CD4-positive, alpha-beta T cell treated with Interleukin-17A for 1 hour (primary cell): ENCODE data around the gene CX3CL1.

Source experiments
- DNase-seq: peaks from one replicate; pipeline ENCODE4 v3.0.0-alpha.2; 2020

CX3CL1 gene

DNA sequence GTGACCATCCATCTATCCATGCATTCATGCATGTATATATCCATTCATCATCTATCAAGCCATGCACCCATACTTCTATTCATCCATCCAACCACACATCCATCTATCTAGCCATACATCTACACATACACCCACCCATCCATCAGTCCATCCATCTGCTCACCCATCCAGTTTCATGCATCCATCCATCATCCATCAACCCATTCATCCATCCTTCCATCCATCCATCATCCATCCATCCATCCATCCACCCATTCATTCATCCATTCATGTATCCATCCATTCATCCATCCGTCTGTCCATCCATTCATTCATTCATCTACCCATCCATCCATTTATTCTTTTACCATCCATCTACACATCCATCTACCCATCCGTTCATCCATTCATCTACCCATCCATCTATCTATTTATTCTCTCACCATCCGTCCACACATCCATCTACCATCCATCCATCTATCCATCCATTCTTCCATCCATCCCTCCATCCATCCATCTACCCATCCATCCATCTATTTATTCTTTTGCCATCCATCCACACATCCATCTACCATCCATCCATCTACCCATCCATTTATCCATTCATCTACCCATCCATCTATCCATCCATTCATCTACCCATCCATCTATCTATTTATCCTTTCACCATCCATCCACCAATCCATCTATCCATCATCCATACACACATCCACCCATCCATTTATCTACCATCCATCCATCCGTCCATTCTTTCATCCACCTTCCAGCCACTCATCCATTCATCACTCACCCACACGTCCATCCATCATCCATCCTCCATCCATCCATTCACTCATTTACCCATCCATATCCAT, 35.4 kb downstream of the CX3CL1 start:
- DNase-seq = no peak

DNA sequence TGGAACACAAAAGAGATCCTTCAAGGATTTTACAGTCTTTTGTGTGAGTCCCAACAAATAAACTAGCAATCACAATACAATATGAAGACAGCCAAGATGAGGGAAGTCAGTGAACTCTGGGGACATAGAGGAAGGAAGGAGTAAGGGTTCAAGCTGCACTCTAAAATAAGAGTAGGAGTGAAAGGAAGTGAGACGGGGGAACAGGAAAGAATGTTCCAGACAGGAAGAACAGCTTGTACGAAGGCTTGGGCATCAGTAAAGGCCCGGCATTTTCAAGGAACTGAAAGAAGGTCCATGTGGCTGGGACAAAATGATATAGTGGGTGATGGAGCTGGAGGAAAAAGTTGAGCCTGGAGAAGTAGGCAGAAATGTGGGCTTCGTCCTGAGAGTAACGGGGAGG, 36.8 kb downstream of the CX3CL1 start:
- no peak for DNase-seq

DNA sequence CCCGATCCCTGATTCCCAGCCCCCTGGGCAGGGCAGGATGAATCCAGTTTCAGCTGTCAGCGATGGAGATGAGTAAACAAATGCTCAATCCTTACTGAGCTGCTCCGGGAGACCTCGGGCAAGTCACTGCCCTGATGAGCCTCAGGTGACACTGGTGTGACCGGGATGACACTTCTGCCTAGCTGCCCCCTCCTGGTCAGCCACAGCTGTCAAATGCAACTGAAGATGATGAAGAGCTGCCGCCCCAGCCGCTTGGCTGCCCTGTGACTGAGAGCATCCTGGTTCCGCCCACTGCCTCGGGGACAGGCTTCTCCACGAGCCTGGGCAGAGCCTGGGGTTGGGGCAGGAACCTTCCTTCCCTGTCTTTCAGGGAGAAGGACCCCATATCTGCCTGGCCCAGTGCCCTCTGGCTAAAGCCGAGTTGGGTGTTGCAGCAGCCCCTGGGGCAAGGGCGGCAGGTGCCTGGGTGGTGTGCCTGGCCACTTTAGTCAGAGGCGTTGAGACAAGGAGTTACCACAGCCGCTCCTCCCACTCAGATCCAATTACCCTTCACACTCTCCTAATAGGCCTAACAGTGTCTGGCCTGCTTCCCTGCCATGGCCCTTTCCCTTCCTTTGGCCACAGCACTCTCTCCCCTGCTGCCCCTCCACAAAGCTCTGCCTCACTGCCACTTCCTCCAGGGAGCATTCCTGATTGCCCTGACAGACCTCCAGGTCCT, 37.7 kb downstream of the CX3CL1 start:
- DNase-seq = no peak

DNA sequence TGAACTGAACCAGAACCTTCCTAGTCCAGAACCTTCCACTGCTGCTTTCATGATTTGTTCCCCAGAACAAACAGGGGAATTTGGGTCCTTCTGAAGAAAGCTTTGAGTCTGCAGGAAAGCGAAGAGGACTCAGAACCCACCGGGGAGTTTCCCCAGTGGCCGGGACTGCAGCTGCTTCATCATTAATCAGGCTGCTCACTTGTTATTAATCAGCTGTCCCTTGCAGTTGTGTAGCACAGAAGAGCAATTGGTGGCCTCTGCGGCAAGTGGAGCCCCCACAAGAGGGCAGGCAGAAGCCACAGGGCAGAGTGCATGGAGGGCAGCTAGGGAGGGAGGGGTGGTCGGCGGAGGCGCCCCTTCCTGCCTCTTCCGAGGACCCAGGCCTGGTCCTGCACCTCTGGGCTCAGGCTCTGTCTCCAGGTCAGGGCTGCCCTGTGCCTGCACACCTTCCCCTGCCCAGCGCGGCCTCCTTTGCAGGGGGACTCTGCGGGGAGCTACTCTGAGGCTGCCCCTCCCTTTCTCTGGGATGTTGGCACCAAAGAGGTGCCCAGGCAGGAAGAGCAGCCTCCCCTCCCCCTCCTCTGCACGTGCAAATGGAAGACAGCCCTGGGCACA, 39.2 kb downstream of the CX3CL1 start:
- DNase-seq = no peak

DNA sequence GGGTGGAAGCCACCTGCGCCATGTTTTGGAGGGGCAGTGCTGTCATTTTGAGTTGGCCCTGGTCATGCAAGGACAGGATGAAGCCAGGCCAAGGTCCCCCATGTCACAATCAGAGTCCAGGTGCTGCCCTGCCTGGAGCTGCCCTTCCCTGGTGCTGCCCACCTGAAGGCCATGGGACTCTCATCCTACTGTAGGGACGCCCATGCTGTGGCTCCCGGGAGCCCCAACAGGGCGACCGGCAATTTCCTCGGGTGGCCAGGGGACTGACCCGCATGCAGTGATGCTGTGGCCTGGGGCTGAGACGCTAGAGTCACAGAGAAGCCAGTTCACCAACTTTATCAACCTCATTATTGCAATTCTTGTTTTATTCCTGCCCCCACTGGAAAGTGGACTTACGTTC, 40.3 kb downstream of the CX3CL1 start:
- no peak for DNase-seq

DNA sequence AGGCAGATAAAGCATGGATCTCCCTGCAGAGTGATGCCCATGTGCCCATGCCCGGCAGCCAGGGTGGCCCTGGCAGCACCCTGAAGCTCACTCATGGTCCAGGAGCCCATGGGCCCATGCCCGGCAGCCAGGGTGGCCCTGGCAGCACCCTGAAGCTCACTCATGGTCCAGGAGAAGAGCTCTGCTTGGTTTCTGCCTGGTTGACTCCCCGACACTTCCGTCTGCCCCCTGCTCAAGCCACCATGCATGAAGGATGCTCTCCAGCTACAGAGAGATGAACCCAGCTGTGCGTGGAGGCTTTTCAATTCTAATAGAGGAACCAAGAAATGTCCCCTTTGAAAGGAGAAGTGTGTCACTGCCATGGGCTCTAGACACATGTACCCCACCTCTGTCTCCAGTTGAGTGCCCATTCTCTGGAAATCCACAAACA, 41.0 kb downstream of the CX3CL1 start:
- no peak for DNase-seq

DNA sequence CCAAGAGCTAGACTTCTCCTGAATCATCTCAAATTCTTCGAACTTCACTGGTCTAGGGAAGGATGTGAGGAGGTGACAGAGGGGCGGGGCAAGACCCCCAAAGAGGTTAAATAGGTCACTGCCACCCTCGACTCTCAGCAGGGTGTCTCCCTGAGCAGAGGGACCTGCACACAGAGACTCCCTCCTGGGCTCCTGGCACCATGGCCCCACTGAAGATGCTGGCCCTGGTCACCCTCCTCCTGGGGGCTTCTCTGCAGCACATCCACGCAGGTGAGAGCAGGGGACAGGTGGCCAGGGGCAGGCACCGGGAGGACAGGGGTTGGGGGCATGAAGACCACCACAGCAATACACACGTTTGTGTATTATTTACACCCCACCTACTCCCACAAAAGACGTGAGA, 41.4 kb downstream of the CX3CL1 start:
- no peak for DNase-seq

DNA sequence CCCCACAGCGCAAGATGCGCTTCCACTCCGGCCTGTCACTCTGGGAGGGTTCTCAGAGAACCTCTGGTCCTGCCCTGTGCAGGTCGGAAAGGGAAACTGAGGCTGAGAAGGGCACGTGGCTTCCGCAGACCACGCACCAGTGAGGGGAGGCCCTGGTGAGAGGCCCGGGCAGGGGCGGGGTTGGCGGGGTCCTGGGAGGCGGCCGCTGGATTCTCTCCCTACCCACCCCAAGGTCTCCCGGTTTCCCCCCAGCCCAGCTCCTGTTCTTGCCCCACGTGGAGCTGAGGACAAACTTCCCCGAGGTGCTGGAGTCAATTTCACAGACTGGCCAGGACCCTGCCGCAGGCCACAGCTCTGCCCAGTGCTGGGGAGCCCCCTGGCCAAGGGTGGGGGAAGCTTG, 43.8 kb downstream of the CX3CL1 start:
- no peak for DNase-seq

DNA sequence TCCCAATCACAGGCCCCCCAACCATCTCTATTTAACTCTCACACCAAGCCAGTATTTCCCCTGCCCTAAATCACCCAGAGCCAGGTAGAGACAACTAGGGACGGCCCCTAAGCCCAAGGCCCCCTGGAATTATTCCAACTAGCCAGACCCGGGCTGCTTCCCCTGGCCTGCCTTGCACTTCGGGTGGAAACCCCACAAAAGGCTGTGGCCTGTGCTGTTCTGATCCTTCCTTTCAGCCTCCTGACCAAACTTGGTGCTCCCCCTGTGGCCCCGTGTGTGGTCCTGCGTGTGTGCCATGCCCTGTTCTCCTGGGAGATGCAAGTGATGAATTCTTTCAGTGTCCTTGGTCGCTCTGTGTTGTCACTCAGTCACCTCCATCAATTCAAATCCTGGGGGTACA, 47.2 kb downstream of the CX3CL1 start:
- no peak for DNase-seq

DNA sequence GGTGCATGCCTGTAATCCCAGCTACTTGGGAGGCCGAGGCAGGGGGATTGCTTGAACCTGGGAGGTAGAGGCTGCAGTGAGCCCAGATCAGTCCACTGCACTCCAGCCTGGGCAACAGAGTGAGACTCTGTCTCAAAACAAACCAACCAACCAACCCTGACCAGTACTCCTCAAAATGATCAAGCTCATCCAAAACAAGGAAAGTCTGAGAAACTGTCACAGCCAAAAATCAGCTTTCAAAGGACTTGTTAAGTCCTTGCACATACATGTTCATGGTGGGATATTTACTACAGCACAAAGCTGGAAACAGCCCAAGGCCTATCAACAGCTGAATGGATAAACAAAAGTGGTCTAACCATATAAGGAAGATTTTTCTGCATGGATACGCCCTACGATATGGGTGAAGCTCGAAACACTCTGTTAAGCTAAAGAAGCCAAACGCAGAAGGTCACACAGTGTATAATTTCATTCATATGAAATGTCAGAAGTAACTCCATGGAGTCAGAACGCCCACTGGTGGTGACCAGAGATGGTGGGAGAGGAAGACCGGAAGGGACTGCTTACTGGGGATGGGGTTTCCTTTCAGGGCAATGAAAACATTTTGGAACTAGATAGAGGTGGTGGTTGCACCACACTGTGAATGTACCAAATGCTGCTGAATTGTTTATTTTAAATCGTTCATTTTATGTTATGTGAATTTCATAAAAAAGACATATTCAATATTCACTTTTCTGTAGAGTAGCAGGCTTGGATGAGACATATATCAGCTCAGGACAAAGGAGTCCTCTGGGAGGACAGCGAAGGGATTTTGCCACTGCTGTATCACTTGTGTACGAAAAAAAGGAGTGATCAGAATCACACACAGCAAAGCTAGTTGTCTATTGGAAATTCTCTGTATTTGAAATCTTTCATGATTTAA, 50.0 kb downstream of the CX3CL1 start:
- DNase-seq = no peak

DNA sequence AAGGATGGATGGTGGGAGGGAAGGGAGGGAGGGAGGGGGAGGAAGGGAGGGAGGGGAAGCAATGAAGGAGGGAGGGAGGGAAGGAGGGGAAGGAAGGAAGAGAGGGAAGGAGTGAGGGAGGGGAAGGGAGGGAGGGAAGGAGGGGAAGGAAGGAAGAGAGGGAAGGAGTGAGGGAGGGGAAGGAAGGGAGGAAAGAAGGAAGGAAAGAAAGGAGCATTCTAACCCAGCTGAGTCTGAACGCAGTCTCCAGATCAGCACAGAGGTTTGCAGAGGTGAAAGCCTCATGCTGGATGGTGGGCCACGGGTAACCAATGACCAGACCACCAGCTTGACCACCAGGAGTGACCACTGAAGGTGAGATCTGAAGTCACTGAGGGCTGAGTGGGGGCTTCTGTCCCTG, 50.9 kb downstream of the CX3CL1 start:
- no peak for DNase-seq

DNA sequence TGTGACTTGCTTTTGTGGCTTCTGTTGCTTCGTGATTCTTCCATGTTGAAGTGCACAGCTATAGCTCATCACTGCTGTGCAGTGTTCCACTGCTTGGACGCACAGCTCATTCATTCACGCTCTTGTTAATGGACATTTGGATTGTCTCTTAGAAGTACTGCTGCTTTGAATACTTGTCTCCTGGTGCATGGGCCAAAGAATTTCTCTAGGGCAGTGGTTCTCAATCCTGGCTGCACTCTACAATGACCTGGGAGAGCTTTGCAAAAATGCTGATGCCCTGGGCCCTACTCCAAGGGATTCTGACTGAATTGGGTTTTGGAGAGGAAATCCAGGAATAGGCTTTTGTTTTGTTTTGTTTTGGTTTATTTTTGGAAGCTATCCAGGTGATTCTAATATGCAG, 52.3 kb downstream of the CX3CL1 start:
- no peak for DNase-seq

DNA sequence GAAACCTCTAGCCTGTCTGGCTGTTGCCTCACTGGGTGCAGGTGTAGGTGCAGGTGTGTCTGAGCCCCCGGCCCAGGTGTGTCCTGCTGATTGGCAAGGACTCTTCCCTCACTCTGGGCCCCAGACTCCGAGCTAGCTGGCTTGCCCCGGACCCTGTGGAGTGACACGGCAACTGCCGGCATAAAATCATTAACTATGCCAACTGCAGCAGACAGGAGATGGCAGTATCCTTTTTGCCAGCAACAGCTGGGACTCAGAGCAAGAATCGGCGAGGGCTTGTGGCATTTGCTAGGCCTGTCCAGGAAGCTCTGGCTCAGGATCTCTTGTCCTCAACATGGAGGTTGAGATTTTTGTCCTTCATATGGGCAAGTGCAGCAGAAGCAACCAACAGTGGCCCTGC, 54.1 kb downstream of the CX3CL1 start:
- DNase-seq = no peak

DNA sequence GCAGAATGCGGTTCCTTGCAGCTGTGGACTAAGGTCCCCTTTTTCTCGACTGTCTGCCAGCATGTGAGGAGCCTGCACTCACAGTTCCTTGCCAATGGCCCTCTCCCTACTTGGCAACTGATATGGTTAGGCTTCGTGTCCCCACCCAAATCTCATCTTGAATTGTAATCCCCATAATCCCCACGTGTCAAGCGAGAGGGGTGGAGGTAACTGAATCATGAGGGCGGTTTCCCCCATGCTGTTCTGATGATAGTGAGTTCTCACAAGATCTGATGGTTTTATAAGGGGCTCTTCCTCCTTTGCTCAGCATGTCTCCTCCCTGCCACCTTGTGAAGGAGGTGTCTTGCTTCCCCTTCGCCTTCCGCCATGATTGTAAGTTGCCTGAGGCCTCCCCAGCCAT, 55.0 kb downstream of the CX3CL1 start:
- DNase-seq = no peak

DNA sequence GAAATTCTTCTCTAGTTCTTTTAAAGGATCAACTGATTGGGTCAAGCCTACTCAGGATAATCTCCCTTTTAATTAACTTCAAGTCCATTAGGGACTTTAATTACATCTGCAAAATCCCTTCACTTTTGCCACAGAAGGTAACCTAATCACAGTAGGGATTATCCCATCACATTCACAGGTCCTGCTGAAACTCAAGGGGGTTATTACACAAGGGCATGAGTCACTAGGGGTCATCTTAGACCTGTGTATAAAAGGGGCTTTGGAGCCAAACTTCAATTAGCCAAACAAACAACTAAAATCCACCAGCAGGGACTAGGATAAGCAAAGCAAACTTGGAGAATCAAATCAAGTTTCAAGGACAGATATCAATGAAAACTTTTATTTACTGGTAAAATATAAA, 55.5 kb downstream of the CX3CL1 start:
- no peak for DNase-seq

DNA sequence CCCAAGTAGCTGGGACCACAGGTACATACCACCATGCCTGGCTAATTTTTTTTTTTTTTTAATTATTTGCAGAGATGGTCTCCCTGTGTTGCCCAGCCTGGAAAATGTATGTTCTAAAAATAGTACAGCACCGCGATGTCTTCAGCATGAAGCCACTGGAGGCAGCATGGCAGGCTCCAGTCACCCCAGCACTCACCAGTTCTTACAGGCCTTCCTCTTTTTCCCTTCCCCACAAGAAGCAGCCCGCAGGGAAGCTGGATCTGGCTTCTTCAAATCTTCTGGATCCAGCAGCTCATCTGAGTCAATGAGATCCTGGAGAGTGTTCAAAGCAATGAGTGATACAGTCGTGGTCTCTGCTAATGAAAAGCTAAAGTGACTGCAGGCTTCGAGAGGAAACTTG, 58.7 kb downstream of the CX3CL1 start:
- DNase-seq = no peak

DNA sequence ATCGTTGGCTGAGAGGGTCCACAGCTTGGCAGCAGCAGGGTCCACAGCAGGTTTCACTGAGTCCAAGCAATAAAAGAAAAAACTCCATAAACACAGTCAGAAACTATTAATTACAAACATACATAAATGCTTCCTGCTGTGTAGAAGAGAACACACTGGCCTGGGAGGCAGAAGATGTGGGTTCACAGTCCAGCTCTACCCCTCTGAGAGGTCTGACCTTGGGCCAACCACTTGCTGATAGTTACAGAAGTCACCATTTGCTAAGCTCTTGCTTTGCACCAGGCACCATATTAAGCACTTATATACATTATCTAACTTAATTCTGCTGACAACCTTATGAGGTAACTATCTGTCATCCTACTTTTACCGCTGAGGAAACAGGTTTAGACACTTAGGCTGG, 60.2 kb downstream of the CX3CL1 start:
- DNase-seq = no peak

DNA sequence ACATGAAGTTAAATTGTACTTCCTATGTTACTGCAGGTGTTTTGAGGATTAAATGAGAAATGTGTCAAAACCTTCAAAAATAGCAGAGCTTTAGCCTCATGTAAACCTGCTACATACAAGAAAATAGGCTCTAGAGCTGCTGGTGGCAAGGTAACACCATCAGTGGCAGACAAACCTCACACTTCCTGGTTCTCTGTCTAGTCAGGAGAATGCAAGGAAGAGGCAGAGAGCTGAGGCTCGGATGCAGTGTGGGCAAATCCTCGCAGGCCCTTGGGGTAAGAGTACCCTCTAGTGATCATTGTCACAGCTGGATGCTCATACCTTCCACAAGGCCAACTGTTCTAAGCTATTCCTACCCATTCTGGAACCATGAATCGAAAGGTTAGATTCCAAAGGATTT, 60.7 kb downstream of the CX3CL1 start:
- DNase-seq = no peak

DNA sequence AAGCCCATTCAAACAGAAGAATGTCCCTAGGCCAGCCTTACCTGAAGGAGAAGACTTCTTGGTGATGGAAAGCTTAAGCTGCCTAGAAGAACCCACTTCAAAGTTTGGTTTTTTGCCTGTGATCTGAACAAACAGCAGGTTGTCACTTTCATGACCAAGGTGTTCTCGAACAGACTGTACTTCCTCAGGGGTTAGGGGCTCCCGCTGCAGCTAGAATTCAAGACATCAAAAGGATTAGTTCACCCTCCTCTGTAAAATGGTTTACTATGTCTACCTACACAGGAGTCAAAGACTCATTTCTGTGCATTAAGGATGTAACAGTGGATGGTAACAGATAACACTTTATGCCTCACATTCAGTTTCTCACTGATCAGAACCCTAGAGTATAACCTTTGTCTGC, 61.7 kb downstream of the CX3CL1 start:
- no peak for DNase-seq
